ENCODE measurements around the gene FALEC. TPM values are rescaled to one million over a fixed set of nuclear protein-coding genes. Genes with fewer than 3 reads are reported as not detected.

Gene FALEC
- total RNA-seq, 4 donors from 2014 or later: 0.88 to 1.0 TPM; not detected in 2

DNA sequence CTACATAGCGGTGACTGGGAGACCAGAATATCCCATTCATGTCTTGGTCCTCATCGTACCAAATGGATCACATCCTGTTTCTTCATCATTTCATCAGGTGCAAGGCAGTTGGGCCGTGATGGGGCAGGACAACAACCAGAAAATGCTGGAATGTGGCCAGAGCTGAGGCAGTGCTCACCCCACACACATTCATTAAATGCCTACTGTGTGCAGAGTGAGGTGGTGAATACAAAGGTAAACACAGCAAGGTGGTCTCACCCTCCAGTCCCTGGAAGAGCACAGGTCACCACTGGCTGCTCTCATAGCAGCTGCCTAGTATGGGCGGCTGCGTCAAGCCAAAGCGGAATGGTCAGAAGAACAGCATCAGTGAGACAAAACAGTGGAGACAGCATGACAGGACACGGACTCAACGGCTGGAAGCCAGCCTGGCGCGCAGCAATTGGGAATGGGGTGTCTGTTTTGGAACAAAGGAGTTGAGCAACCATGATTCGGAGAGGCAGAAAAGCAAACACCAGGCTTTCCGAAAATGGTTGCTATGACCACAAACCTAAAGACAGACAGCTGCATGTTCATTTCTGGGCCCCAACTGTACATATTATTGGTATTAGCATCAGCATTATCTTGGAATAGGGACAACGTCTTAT is 28.1 kb downstream of the FALEC start:
- Histone ChIP-seq H3K27ac (no peak overlapping the region), H3K27me3 (no peaks in the 10 kb centered on the region)
- no peak for TF ChIP-seq POLR2A (IDR thresholded peaks at IDR 0.05)
- TF ChIP-seq, protein P1, sequence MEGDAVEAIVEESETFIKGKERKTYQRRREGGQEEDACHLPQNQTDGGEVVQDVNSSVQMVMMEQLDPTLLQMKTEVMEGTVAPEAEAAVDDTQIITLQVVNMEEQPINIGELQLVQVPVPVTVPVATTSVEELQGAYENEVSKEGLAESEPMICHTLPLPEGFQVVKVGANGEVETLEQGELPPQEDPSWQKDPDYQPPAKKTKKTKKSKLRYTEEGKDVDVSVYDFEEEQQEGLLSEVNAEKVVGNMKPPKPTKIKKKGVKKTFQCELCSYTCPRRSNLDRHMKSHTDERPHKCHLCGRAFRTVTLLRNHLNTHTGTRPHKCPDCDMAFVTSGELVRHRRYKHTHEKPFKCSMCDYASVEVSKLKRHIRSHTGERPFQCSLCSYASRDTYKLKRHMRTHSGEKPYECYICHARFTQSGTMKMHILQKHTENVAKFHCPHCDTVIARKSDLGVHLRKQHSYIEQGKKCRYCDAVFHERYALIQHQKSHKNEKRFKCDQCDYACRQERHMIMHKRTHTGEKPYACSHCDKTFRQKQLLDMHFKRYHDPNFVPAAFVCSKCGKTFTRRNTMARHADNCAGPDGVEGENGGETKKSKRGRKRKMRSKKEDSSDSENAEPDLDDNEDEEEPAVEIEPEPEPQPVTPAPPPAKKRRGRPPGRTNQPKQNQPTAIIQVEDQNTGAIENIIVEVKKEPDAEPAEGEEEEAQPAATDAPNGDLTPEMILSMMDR (IDR thresholded peaks at IDR 0.05): no peak

DNA sequence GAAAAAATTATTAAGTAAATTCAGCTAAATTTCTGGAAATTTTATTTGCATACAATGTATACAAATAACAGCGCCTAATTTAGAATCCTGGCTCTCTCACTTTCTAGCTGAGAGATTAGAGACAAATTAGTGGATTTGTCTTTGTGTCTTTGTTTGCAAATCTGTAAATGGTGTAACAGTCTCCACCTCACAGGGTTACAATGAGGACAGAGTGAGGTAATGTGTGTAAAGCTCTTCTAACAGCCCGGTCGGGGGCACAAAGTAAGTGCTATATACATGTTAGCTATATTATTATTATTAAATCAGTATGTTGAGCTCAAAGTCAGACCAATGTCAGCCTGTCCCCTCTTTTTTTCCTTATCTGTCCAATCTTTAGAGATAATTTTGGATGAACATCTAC is 28.7 kb downstream of the FALEC start:
- Histone ChIP-seq H3K27me3 (no peaks in the 10 kb centered on the region), H3K9me3 (no peaks in the 10 kb centered on the region), H3K27ac (no peak overlapping the region), H3K36me3 (no peaks in the 10 kb centered on the region), H3K4me1 (no peaks in the 10 kb centered on the region), H3K4me3 (no peak overlapping the region)
- intact Hi-C loops (cut with DNase I; ENCODE audit: low total_unique reads): no loop called here
- DNase-seq: no peak
- TF ChIP-seq POLR2A (IDR thresholded peaks at IDR 0.05): no peak
- TF ChIP-seq, protein P1 (IDR thresholded peaks at IDR 0.05): no peak

More for the DNA sequence above, 28.1 kb downstream of the FALEC start:
- no peaks in the 10 kb centered on the region for H3K4me1 ChIP-seq
- DNase-seq: no peak
- intact Hi-C loops (cut with DNase I; ENCODE audit: low total_unique reads): no loop called here
- H3K9me3 ChIP-seq: no peaks in the 10 kb centered on the region
- no peak overlapping the region for H3K4me3 ChIP-seq
- H3K36me3 ChIP-seq: no peaks in the 10 kb centered on the region

DNA sequence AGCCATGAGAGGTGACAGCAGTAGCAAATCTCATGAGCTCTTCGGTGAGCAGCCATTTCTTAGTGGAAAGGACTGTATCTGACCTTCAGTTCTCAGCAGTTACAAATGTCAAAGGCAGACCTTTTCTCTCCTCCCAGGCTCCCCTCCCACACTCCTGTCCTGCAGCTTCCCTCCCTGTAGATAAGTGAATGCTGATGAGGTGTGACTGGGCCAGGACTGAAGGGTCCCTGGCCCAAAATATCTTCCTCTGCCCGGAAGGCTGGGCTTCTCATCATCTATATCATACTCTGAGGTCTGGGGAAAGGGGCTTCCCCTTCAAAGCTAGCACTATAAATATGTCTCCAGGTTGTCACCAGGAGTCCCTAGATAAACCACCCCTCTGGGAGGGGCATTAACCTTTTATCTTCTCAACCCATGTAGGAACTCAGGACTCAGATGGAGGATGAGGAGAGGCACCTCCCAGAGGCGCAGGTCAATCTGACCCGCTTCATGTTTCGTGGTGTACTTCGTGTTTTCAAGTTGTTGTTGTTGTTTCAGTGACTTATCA is 30.0 kb downstream of the FALEC start:
- Histone ChIP-seq H3K9me3 (no peaks in the 10 kb centered on the region), H3K27me3 (no peaks in the 10 kb centered on the region), H3K36me3 (no peaks in the 10 kb centered on the region), H3K27ac (no peak overlapping the region), H3K4me1 (no peaks in the 10 kb centered on the region), H3K4me3 (no peak overlapping the region)
- intact Hi-C loops (cut with DNase I; ENCODE audit: low total_unique reads): no loop called here
- no peak for DNase-seq
- no peak for TF ChIP-seq POLR2A (IDR thresholded peaks at IDR 0.05)

DNA sequence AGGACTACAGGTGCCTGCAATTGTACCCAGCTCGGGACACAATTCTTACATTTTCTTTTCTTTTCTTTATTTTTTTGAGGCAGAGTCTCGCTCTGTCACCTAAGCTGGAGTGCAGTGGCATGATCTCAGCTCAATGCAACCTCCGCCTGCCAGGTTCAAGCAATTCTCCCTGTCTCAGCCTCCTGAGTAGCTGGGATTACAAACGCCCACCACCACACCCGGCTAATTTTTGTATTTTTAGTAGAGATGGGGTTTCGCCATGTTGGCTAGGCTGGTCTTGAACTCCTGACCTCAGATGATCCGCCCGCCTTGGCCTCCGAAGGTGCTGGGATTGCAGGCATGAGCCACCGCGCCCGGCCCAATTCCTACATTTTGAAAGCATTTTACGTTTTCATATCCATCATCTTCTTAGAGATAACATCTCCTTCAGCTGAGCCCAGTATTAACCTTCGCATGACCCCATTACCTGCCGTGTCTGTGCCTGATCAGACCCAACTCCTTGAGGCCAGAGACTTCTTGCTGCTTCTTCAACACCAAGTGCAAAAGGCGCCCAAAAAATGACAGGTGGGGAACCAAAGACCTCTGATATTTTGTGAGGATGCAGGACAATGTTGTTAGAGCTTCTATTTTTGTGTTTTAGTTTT is 30.9 kb downstream of the FALEC start:
- Histone ChIP-seq H3K9me3 (no peaks in the 10 kb centered on the region), H3K4me1 (no peaks in the 10 kb centered on the region), H3K27ac (no peak overlapping the region), H3K36me3 (no peaks in the 10 kb centered on the region), H3K27me3 (no peaks in the 10 kb centered on the region), H3K4me3 (no peak overlapping the region)
- no peak for DNase-seq
- intact Hi-C loops (cut with DNase I; ENCODE audit: low total_unique reads): no loop called here
- TF ChIP-seq, protein P1 (IDR thresholded peaks at IDR 0.05): no peak
- TF ChIP-seq POLR2A (IDR thresholded peaks at IDR 0.05): no peak

DNA sequence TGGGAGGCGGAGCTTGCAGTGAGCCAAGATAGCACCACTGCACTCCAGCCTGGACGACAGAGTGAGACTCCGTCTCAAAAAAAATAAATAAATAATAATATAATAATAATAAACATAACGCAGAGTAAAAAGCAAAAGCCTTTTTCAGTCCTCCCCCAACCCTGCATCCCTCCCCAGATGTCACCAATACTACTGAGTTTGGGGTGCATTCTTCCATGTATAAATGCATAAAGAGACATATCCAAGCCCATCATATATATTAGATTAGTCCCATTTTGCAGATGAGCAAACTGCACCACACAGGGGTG is 32.7 kb downstream of the FALEC start:
- Histone ChIP-seq H3K27ac (peak overlapping the region; percentile 93 to 98), H3K4me1 (peaks cover 0 to 14% of the 10 kb centered on the region in 2 donors), H3K36me3 (no peaks in the 10 kb centered on the region), H3K9me3 (no peaks in the 10 kb centered on the region), H3K4me3 (peak overlapping the region; percentile 36 to 75), H3K27me3 (no peaks in the 10 kb centered on the region)
- intact Hi-C loops (cut with DNase I; ENCODE audit: low total_unique reads): no loop called here
- DNase-seq: no peak
- TF ChIP-seq, protein P1 (IDR thresholded peaks at IDR 0.05): no peak
- no peak for TF ChIP-seq POLR2A (IDR thresholded peaks at IDR 0.05)

Data from uterus (tissue), 4 donors.